Activated CD8-positive, alpha-beta T cell treated with anti-CD3 and anti-CD28 coated beads, Interleukin-2, amount 10 ng/mL, durations not matched to agents 7 days and 5 days (primary cell): Measurements from ENCODE around the gene WNT2. TPM values are rescaled to one million over a fixed set of nuclear protein-coding genes. Genes with fewer than 3 reads are reported as not detected.

Experiments
- ATAC-seq: fragments of 150-1000 bp; cut with Tn5 transposase; one replicate; pipeline ENCODE4 v1.10.0; 2021; ENCODE audit warnings: moderate library complexity
- CTCF ChIA-PET: fragments of 350-600 bp; sonication (Branson Sonifier 250); formaldehyde crosslinking; loops from one replicate; lab custom pipeline; 2021; ENCODE audit warnings: antibody characterized with exemption; lab: Charles Lee
- POLR2A ChIA-PET: fragments of 350-600 bp; sonication (Branson Sonifier 250); formaldehyde crosslinking; loops from one replicate; lab custom pipeline; 2021; ENCODE audit warnings: antibody characterized with exemption; lab: Charles Lee
- DNase-seq: peaks from one replicate; pipeline ENCODE4 v3.0.0-alpha.2; 2020
- H3K27ac Mint-ChIP-seq: one replicate; pipeline ENCODE4 v1.8.0; 2021; ENCODE audit warnings: mild to moderate bottlenecking, mixed read lengths
- H3K27me3 Mint-ChIP-seq: one replicate; pipeline ENCODE4 v1.8.0; 2021; ENCODE audit warnings: low read depth, mixed read lengths
- H3K36me3 Mint-ChIP-seq: one replicate; pipeline ENCODE4 v1.8.0; 2021; ENCODE audit warnings: low read depth, mixed read lengths
- H3K4me1 Mint-ChIP-seq: one replicate; pipeline ENCODE4 v1.8.0; 2021; ENCODE audit warnings: low read depth, mixed read lengths
- H3K4me3 Mint-ChIP-seq: one replicate; pipeline ENCODE4 v1.8.0; 2021; ENCODE audit warnings: mild to moderate bottlenecking, mixed read lengths
- H3K9me3 Mint-ChIP-seq: one replicate; pipeline ENCODE4 v1.8.0; 2022; ENCODE audit warnings: mixed read lengths; ENCODE audit not compliant: insufficient read depth
- total RNA-seq, 2 experiments: library from RNA; stranded (reverse); gene quantifications; one replicate each; pipeline ENCODE4 v1.2.3, GENCODE V29; 2021

WNT2 gene
- total RNA-seq, 2 experiments from 2014 or later, result not detected

- Mint-ChIP-seq H3K36me3 (no peaks in the 10 kb centered on the region), H3K9me3 (no peaks in the 10 kb centered on the region), H3K4me3 (no peak overlapping the region), H3K4me1 (no peaks in the 10 kb centered on the region), H3K27me3 (peaks cover 1% of the 10 kb centered on the region), H3K27ac (no peak overlapping the region)
- DNase-seq (no peak), ATAC-seq (no peak)
- POLR2A ChIA-PET, result no interaction called here
- CTCF ChIA-PET, result no interaction called here
Observed at GRCh38 chr7:117273325-117273724, 49.5 kb downstream of the WNT2 start.

GRCh38 chr7:117272017-117272759 is 50.7 kb downstream of the WNT2 start:
- H3K36me3 Mint-ChIP-seq, result no peaks in the 10 kb centered on the region
- no peak for ATAC-seq
- H3K4me3 Mint-ChIP-seq, result no peak overlapping the region
- peaks cover 1% of the 10 kb centered on the region for H3K27me3 Mint-ChIP-seq
- DNase-seq, result no peak
- H3K4me1 Mint-ChIP-seq, result no peaks in the 10 kb centered on the region
- ChIA-PET POLR2A (no interaction called here), CTCF (no interaction called here)
- H3K27ac Mint-ChIP-seq, result no peak overlapping the region
- H3K9me3 Mint-ChIP-seq, result no peaks in the 10 kb centered on the region

- DNase-seq (no peak), ATAC-seq (no peak)
- H3K4me1 Mint-ChIP-seq, result no peaks in the 10 kb centered on the region
- no peak overlapping the region for H3K4me3 Mint-ChIP-seq
- H3K9me3 Mint-ChIP-seq, result no peaks in the 10 kb centered on the region
- ChIA-PET POLR2A (no interaction called here), CTCF (no interaction called here)
- no peaks in the 10 kb centered on the region for H3K36me3 Mint-ChIP-seq
- H3K27ac Mint-ChIP-seq, result no peak overlapping the region
- H3K27me3 Mint-ChIP-seq, result peaks cover 1% of the 10 kb centered on the region
Observed at GRCh38 chr7:117271566-117271965, 51.3 kb downstream of the WNT2 start.

- peaks cover 1% of the 10 kb centered on the region for H3K27me3 Mint-ChIP-seq
- ChIA-PET POLR2A (no interaction called here), CTCF (no interaction called here)
- no peak overlapping the region for H3K4me3 Mint-ChIP-seq
- no peak for DNase-seq
- no peaks in the 10 kb centered on the region for H3K4me1 Mint-ChIP-seq
- H3K27ac Mint-ChIP-seq, result no peak overlapping the region
- H3K9me3 Mint-ChIP-seq, result no peaks in the 10 kb centered on the region
- H3K36me3 Mint-ChIP-seq, result no peaks in the 10 kb centered on the region
- ATAC-seq, result no peak
Observed at GRCh38 chr7:117270371-117270770, 52.5 kb downstream of the WNT2 start.

GRCh38 chr7:117269886-117270285 is 53.0 kb downstream of the WNT2 start:
- Mint-ChIP-seq H3K9me3 (no peaks in the 10 kb centered on the region), H3K27ac (no peak overlapping the region), H3K4me3 (no peak overlapping the region), H3K36me3 (no peaks in the 10 kb centered on the region), H3K27me3 (peaks cover 1% of the 10 kb centered on the region), H3K4me1 (no peaks in the 10 kb centered on the region)
- no peak for DNase-seq
- POLR2A ChIA-PET, result no interaction called here
- no peak for ATAC-seq
- CTCF ChIA-PET, result no interaction called here

GRCh38 chr7:117269417-117269816 is 53.4 kb downstream of the WNT2 start:
- Mint-ChIP-seq H3K36me3 (no peaks in the 10 kb centered on the region), H3K4me1 (no peaks in the 10 kb centered on the region), H3K27ac (no peak overlapping the region), H3K27me3 (peaks cover 1% of the 10 kb centered on the region), H3K9me3 (no peaks in the 10 kb centered on the region), H3K4me3 (no peak overlapping the region)
- no peak for DNase-seq
- ATAC-seq, result no peak
- ChIA-PET POLR2A (no interaction called here), CTCF (no interaction called here)

- no peak for DNase-seq
- no peak for ATAC-seq
- ChIA-PET POLR2A (no interaction called here), CTCF (no interaction called here)
- Mint-ChIP-seq H3K36me3 (no peaks in the 10 kb centered on the region), H3K4me1 (no peaks in the 10 kb centered on the region), H3K27me3 (peaks cover 3% of the 10 kb centered on the region), H3K27ac (no peak overlapping the region), H3K4me3 (no peak overlapping the region), H3K9me3 (no peaks in the 10 kb centered on the region)
Observed at GRCh38 chr7:117264716-117265115, 58.1 kb downstream of the WNT2 start.

- Mint-ChIP-seq H3K4me3 (no peak overlapping the region), H3K27ac (no peak overlapping the region), H3K36me3 (no peaks in the 10 kb centered on the region), H3K4me1 (no peaks in the 10 kb centered on the region), H3K9me3 (no peaks in the 10 kb centered on the region), H3K27me3 (peaks cover 3% of the 10 kb centered on the region)
- ChIA-PET POLR2A (no interaction called here), CTCF (no interaction called here)
- no peak for DNase-seq
- no peak for ATAC-seq
Observed at GRCh38 chr7:117262546-117262945, 60.3 kb downstream of the WNT2 start.

- no peaks in the 10 kb centered on the region for H3K36me3 Mint-ChIP-seq
- H3K4me3 Mint-ChIP-seq, result no peak overlapping the region
- no peaks in the 10 kb centered on the region for H3K9me3 Mint-ChIP-seq
- no peak for ATAC-seq
- no peak for DNase-seq
- H3K4me1 Mint-ChIP-seq, result no peaks in the 10 kb centered on the region
- POLR2A ChIA-PET, result no interaction called here
- peaks cover 3% of the 10 kb centered on the region for H3K27me3 Mint-ChIP-seq
- no peak overlapping the region for H3K27ac Mint-ChIP-seq
- CTCF ChIA-PET, result no interaction called here
Observed at GRCh38 chr7:117259615-117260014, 63.2 kb downstream of the WNT2 start.

- ATAC-seq (no peak), DNase-seq (no peak)
- Mint-ChIP-seq H3K27me3 (no peaks in the 10 kb centered on the region), H3K36me3 (no peaks in the 10 kb centered on the region), H3K9me3 (no peaks in the 10 kb centered on the region), H3K4me3 (no peak overlapping the region), H3K27ac (no peak overlapping the region), H3K4me1 (no peaks in the 10 kb centered on the region)
- ChIA-PET POLR2A (no interaction called here), CTCF (no interaction called here)
Observed at GRCh38 chr7:117251687-117252086, 71.2 kb downstream of the WNT2 start.

- Mint-ChIP-seq H3K27me3 (no peaks in the 10 kb centered on the region), H3K27ac (no peak overlapping the region), H3K4me1 (no peaks in the 10 kb centered on the region), H3K9me3 (no peaks in the 10 kb centered on the region), H3K36me3 (no peaks in the 10 kb centered on the region), H3K4me3 (no peak overlapping the region)
- no peak for DNase-seq
- ATAC-seq, result no peak
- ChIA-PET CTCF (no interaction called here), POLR2A (no interaction called here)
Observed at GRCh38 chr7:117250801-117251200, 72.1 kb downstream of the WNT2 start.

- no peaks in the 10 kb centered on the region for H3K27me3 Mint-ChIP-seq
- H3K4me1 Mint-ChIP-seq, result no peaks in the 10 kb centered on the region
- no peak for DNase-seq
- POLR2A ChIA-PET, result no interaction called here
- ATAC-seq, result no peak
- no peak overlapping the region for H3K27ac Mint-ChIP-seq
- CTCF ChIA-PET, result no interaction called here
- H3K9me3 Mint-ChIP-seq, result no peaks in the 10 kb centered on the region
- H3K4me3 Mint-ChIP-seq, result no peak overlapping the region
- no peaks in the 10 kb centered on the region for H3K36me3 Mint-ChIP-seq
Observed at GRCh38 chr7:117250245-117250644, 72.6 kb downstream of the WNT2 start.

- no peak for DNase-seq
- Mint-ChIP-seq H3K36me3 (no peaks in the 10 kb centered on the region), H3K9me3 (no peaks in the 10 kb centered on the region), H3K27me3 (no peaks in the 10 kb centered on the region), H3K4me3 (no peak overlapping the region), H3K4me1 (no peaks in the 10 kb centered on the region), H3K27ac (no peak overlapping the region)
- ChIA-PET POLR2A (no interaction called here), CTCF (no interaction called here)
- ATAC-seq, result no peak
Observed at GRCh38 chr7:117249696-117250095, 73.2 kb downstream of the WNT2 start.
